Astrocyte (in vitro differentiated cells and primary cell): ENCODE measurements around the gene PRDM2. TPM values are rescaled to one million over a fixed set of nuclear protein-coding genes. Genes with fewer than 3 reads are reported as not detected.

Source experiments
- DNase-seq: peaks from one replicate; pipeline ENCODE4 v3.0.0-alpha.2; 2010; ENCODE audit warnings: low read depth
- FAIRE-seq: peaks from 2 replicates; lab custom pipeline; 2011; peaks lifted over from hg19 to GRCh38; lab: Jason Lieb, UNC
- H2AFZ ChIP-seq: 2 replicates; pipeline ENCODE4 v1.6.0; 2012; ENCODE audit warnings: low read depth, low read length, inconsistent platforms
- H3K27ac ChIP-seq: 2 replicates; pipeline ENCODE4 v1.5.1; 2011; ENCODE audit warnings: low read depth, low read length, inconsistent platforms
- H3K27me3 ChIP-seq: 2 replicates; pipeline ENCODE4 v1.6.0; 2011; ENCODE audit warnings: low read length, inconsistent platforms; ENCODE audit not compliant: insufficient read depth
- H3K36me3 ChIP-seq: 2 replicates; pipeline ENCODE4 v1.5.1; 2011; ENCODE audit warnings: low read length, inconsistent platforms; ENCODE audit not compliant: insufficient read depth
- H3K4me1 ChIP-seq: 2 replicates; pipeline ENCODE4 v1.5.1; 2011; ENCODE audit warnings: low read length, inconsistent platforms; ENCODE audit not compliant: insufficient read depth
- H3K4me2 ChIP-seq: 2 replicates; pipeline ENCODE4 v1.6.0; 2012; ENCODE audit warnings: low read length, inconsistent platforms
- H3K4me3 ChIP-seq: 2 replicates; pipeline ENCODE4 v1.5.1; 2011; ENCODE audit warnings: low read depth, mild to moderate bottlenecking, low read length, inconsistent platforms; ENCODE audit not compliant: insufficient read depth
- H3K79me2 ChIP-seq: 2 replicates; pipeline ENCODE4 v1.6.0; 2012; ENCODE audit warnings: mild to moderate bottlenecking, low read length, inconsistent platforms; ENCODE audit not compliant: insufficient read depth
- H3K9ac ChIP-seq: 2 replicates; pipeline ENCODE4 v1.6.0; 2012; ENCODE audit warnings: mild to moderate bottlenecking, low read length, inconsistent platforms
- H3K9me3 ChIP-seq: 2 replicates; pipeline ENCODE4 v1.5.1; 2012; ENCODE audit warnings: low read depth, mild to moderate bottlenecking, low read length, inconsistent platforms; ENCODE audit not compliant: insufficient read depth
- H4K20me1 ChIP-seq: 2 replicates; pipeline ENCODE4 v1.6.0; 2012; ENCODE audit warnings: low read length, inconsistent platforms; ENCODE audit not compliant: insufficient read depth
- H3K27ac Mint-ChIP-seq: one replicate; pipeline ENCODE4 v1.8.0; 2021; ENCODE audit warnings: mild to moderate bottlenecking, mixed read lengths; ENCODE audit not compliant: unreplicated experiment
- H3K27me3 Mint-ChIP-seq: one replicate; pipeline ENCODE4 v1.8.0; 2021; ENCODE audit warnings: low read depth, mixed read lengths; ENCODE audit not compliant: unreplicated experiment
- H3K36me3 Mint-ChIP-seq: one replicate; pipeline ENCODE4 v1.8.0; 2021; ENCODE audit warnings: low read depth, mixed read lengths; ENCODE audit not compliant: unreplicated experiment
- H3K4me1 Mint-ChIP-seq: one replicate; pipeline ENCODE4 v1.8.0; 2021; ENCODE audit warnings: low read depth, mixed read lengths; ENCODE audit not compliant: unreplicated experiment
- H3K4me3 Mint-ChIP-seq: one replicate; pipeline ENCODE4 v1.8.0; 2021; ENCODE audit warnings: mild to moderate bottlenecking, moderate library complexity, mixed read lengths; ENCODE audit not compliant: unreplicated experiment
- H3K9me3 Mint-ChIP-seq: one replicate; pipeline ENCODE4 v1.8.0; 2021; ENCODE audit warnings: mild to moderate bottlenecking, mixed read lengths; ENCODE audit not compliant: unreplicated experiment
- EZH2 ChIP-seq: IDR thresholded peaks from 2 replicates; pipeline ENCODE4 v1.6.1; 2012; ENCODE audit warnings: mild to moderate bottlenecking, low read length, inconsistent platforms; ENCODE audit not compliant: insufficient read depth
- total RNA-seq: library from RNA; stranded (reverse); gene quantifications from 2 replicates; pipeline ENCODE4 v1.2.1, GENCODE V29; 2021
- TF ChIP-seq, protein P1 (sequence below): IDR thresholded peaks from 2 replicates; pipeline ENCODE4 v1.5.1; 2011; ENCODE audit warnings: low read depth, mild to moderate bottlenecking, inconsistent platforms, low read length, moderate library complexity; ENCODE audit not compliant: insufficient read depth

Gene PRDM2
- total RNA-seq, 1 donor from 2014 or later = 49.0 TPM

DNA sequence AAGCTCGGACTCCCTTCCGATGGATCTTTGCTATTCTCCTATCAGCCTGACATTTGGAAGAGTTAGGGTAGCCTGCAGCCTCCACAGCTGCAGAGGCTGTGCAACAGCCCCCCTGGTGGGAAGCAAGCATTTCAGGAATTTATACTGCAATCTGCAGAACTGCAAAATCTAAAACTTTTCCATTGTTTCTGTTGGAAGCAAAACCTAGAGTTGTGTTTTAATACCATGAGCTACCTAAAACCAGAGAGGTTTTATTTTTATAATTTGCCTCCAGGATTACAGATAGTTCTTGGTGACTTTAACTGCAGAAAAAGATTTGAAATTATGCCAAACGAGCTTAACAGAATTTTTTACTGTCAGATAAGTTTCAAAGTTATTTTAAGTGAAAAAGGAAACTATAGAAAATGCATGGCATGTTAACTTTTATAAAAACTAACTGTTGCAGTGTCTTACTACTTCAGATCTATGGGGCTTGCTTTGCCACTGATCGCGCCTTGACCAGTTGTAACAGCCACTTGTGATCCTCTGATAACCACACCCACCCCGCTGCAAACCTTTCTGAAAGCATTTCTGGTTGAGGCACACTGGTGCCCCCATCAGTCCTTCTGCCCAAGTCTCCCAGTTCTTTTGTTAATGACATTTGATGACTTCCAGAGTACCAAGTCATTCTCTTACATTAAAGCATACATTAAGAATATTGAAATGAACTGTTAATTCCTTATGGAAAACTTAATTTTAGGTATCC, 64.8 kb downstream of the PRDM2 start:
- peaks cover 96% of the 10 kb centered on the region for H4K20me1 ChIP-seq
- DNase-seq = peak; percentile 54
- H3K4me3 Mint-ChIP-seq = peak overlapping the region; percentile 35

DNA sequence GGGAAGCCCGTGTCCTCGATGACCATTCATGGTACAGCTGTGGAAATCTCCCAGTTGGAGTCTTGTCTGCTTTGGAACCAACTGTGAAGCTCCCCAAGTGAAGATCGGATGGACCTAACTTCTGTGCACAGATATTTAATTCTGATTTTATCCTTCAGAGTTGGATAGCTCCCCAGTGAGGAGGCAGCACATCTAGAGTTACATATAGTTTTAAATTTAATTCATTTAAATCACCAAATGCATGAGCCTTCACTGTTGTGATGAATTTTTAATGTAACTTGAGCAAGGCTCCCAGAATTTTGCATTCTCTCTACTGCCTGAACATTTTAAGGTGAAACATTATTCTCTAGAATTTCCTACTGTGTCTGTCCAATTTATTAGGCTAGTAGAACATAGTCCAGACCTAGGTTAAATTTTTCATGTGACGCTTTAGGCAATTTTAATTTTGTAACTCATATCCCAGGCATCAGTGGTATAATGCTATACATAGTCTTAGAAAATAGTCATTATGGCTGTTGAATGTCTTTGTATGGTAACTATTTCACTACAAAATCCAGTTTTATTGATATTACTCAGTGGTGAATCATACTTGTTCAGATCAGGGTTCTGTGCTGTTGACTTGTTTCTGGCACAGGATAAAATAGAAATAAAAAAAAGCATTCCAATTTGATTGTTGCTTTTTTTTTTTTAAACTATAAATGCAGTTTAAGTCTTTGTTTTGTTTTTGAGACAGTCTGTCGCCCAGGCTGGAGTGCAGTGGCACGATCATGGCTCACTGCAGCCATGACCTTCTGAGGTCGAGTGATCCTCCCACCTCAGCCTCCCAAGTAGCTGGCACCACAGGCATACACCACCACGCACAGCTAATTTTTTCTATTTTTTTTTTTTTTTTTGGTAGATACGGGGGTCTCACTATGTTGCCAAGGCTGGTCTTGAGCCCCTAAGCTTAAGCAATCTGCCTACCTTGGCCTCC, 66.9 kb downstream of the PRDM2 start:
- H3K9ac ChIP-seq = no peak overlapping the region

More for the DNA sequence above, 64.8 kb downstream of the PRDM2 start:
- TF ChIP-seq, protein P1, sequence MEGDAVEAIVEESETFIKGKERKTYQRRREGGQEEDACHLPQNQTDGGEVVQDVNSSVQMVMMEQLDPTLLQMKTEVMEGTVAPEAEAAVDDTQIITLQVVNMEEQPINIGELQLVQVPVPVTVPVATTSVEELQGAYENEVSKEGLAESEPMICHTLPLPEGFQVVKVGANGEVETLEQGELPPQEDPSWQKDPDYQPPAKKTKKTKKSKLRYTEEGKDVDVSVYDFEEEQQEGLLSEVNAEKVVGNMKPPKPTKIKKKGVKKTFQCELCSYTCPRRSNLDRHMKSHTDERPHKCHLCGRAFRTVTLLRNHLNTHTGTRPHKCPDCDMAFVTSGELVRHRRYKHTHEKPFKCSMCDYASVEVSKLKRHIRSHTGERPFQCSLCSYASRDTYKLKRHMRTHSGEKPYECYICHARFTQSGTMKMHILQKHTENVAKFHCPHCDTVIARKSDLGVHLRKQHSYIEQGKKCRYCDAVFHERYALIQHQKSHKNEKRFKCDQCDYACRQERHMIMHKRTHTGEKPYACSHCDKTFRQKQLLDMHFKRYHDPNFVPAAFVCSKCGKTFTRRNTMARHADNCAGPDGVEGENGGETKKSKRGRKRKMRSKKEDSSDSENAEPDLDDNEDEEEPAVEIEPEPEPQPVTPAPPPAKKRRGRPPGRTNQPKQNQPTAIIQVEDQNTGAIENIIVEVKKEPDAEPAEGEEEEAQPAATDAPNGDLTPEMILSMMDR = no peak
- TF ChIP-seq EZH2 = no peak
- Histone ChIP-seq H3K9me3 (no peaks in the 10 kb centered on the region), H3K9ac (no peak overlapping the region), H3K27ac (no peak overlapping the region), H3K4me2 (peak overlapping the region; percentile 53), H3K27me3 (no peaks in the 10 kb centered on the region), H3K36me3 (no peaks in the 10 kb centered on the region), H2AFZ (no peak overlapping the region), H3K4me3 (peak overlapping the region; percentile 31), H3K4me1 (peaks cover 21% of the 10 kb centered on the region), H3K79me2 (peaks cover 98% of the 10 kb centered on the region)
- Mint-ChIP-seq H3K9me3 (no peaks in the 10 kb centered on the region), H3K27ac (peak overlapping the region; percentile 90), H3K4me1 (peaks cover 37% of the 10 kb centered on the region), H3K27me3 (no peaks in the 10 kb centered on the region), H3K36me3 (peaks cover 7% of the 10 kb centered on the region)
- FAIRE-seq = no peak

More for the DNA sequence above, 66.9 kb downstream of the PRDM2 start:
- DNase-seq (peak; percentile 71), FAIRE-seq (peak; percentile 13)
- H3K36me3 Mint-ChIP-seq = peaks cover 7% of the 10 kb centered on the region
- Histone ChIP-seq H3K27ac (no peak overlapping the region), H3K4me1 (peaks cover 21% of the 10 kb centered on the region), H3K9me3 (no peaks in the 10 kb centered on the region), H2AFZ (no peak overlapping the region), H3K36me3 (no peaks in the 10 kb centered on the region), H3K27me3 (no peaks in the 10 kb centered on the region), H3K4me2 (peak overlapping the region; percentile 47), H3K4me3 (no peak overlapping the region), H3K79me2 (peaks cover 98% of the 10 kb centered on the region), H4K20me1 (peaks cover 95% of the 10 kb centered on the region)
- no peak for TF ChIP-seq EZH2
- TF ChIP-seq, protein P1 = no peak
- no peaks in the 10 kb centered on the region for H3K9me3 Mint-ChIP-seq
- H3K4me1 Mint-ChIP-seq = peaks cover 37% of the 10 kb centered on the region
- H3K27me3 Mint-ChIP-seq = no peaks in the 10 kb centered on the region
- H3K4me3 Mint-ChIP-seq = no peak overlapping the region
- no peak overlapping the region for H3K27ac Mint-ChIP-seq
